HG03457 (cell line): ENCODE data around the gene RHOU.
"Not testable (repeated sequence)": the region's sequence is repeated elsewhere in the genome, so short reads cannot be mapped to it uniquely, and the experiment has no call there.

ENCODE experiments used
- ATAC-seq: cut with Tn5 transposase; IDR thresholded peaks from one replicate; pipeline ENCODE4 v1.9.1; 2021; ENCODE audit warnings: moderate number of reproducible peaks; ENCODE audit not compliant: unreplicated experiment

Gene RHOU

GRCh38 chr1:228734881-228735801 lies at the start of gene RHOU:
Gene RHOU, plus strand, starts transcription at chr1:228735479. Its CDS starts 264 bp downstream, at chr1:228735743.
- ATAC-seq, result no peak

DNA sequence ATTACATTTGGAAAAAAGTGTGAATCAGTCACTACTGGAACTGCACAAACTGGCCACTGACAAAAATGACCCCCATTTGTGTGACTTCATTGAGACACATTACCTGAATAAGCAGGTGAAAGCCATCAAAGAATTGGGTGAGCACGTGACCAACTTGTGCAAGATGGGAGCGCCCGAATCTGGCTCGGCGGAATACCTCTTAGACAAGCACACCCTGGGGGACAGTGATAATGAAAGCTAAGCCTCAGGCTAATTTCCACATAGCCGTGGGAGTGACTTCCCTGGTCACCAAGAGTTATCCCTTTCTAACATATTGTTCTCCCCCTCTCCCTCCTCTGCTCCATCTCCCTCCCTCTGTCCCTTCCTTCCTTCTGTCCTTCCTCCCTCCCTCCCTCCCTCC lies 47.7 kb upstream of the RHOU start:
- ATAC-seq, result no peak

DNA sequence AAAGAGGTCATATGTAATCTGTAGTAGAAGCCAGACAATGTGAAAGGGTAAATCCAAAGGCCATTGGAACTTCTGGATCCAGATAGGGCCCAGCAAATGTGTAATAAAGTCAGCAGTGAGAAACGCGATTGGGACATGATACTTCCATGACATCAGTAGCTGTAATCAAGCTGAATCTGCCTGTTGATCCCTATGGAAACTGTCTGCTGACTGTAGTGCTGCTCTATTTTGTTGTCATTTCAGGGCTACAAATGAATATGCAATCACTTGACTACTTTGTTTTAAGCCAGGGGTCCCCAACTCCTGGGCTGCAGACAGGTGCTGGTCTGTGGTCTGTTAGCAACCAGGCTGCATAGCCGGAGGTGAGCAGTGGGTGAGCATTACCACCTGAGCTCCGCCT lies 46.0 kb upstream of the RHOU start:
- ATAC-seq, result no peak

- ATAC-seq, result no peak
These were observed 44.1 kb upstream of the RHOU start for GRCh38 chr1:228691211-228691610.

- no peak for ATAC-seq
These were observed 43.4 kb upstream of the RHOU start for GRCh38 chr1:228691926-228692325.

DNA sequence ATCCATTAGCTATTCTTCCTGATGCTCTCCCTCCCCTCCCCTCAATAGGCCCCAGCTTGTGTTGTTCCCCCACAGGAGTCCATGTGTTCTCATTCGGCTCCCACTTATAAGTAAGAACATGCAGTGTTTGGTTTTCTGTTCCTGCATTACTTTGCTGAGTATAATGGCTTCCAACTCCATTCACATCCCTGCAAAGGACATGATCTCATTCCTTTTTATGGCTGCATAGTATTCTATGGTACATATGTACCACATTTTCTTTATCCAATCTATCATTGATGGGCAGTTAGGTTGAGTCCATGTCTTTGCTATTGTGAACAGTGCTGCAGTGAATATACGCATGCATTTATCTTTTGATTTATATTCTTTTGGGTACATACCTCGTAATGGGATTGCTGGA lies 40.8 kb upstream of the RHOU start:
- ATAC-seq, result not testable (repeated sequence)

GRCh38 chr1:228695015-228695955 lies 40.0 kb upstream of the RHOU start:
- no peak for ATAC-seq

GRCh38 chr1:228697207-228698016 lies 37.9 kb upstream of the RHOU start:
- no peak for ATAC-seq

DNA sequence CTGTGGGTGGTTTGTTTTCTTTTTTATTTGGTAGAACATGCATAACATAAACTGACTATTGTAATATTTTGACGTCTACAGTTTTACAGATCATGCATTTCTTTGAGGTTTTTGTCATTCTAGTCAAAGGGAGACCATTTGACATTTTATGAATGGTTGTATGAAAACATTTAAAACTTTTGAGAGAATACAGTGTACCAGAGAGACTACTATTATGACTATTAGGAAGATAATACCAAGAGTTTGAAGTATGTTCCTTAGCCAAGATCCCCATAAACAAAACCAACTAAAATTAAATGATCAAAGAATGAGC lies 37.3 kb upstream of the RHOU start:
- ATAC-seq, result no peak

DNA sequence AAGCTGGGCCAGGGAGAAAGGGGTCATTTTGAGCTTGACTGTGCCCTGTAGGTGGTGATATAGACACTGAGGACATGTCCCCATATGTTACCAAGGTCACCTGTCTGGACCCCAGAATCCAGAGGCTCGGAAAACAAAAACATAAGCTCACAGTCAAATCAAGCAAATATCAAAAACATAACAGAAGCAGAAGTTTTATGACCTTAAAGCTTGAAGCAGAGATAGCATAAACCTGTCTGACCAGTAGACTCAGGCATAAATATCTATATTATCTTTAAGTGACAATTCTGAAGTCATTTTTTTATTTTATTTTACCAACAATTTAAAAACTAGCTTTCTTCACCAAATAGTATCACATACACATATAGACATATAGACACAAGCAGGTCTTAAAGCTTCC lies 32.8 kb upstream of the RHOU start:
- no peak for ATAC-seq

DNA sequence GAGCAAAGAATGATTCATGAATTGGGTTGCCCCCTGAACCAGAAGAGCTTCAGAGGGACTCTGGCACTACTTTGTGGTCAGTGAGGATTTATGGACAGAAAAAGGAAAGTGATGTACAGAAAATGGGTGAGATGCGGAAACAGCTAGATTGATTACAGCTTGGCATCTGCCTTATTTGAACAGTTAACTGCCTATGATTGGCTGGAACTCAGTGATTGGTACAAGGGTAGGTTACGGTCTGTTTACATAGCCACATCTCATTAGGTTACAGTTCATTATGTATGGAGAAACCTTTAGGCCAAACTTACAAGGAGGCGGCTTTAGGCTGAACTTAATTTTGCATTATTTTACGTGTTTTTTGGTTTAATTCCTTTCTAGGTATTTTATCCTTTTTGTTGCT lies 29.0 kb upstream of the RHOU start:
- no peak for ATAC-seq

DNA sequence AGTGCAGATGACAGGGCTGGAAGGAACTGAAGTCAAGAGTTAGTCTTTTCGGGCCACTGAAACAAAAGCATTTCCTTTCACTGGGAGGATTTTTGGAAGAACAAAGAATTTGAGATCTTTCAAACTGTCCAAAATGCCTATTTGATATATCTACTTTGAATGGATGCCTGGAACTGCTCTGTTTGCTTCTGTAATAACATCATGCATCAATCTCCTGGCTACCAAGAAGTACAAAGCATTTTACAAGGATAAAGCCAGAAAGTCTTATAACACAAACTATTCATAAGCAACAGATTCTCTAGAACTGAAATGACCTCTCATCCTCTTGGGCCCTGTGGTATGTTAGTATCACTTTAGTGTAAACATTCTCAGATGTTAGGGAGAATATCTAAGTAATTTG lies 18.2 kb upstream of the RHOU start:
- ATAC-seq, result no peak

DNA sequence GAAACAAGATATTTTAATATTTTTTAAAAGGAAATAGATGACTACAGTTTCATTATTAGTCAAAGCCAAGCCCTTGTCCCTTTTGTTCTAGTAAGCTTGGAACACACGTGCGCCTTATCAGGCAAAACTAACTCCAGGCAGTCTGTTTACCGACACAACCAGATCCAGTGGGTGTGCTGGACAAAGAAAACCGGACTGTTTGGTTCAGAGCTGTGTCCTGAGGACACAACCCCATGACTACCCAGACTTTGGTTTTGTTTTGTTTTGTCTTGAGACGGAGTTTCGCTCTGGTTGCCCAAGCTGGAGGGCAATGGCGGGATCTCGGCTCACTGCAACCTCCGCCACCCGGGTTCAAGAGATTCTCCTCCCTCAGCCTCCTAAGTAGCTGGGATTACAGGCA lies 13.9 kb upstream of the RHOU start:
- no peak for ATAC-seq

GRCh38 chr1:228723287-228723686 lies 12.0 kb upstream of the RHOU start:
- ATAC-seq, result no peak

DNA sequence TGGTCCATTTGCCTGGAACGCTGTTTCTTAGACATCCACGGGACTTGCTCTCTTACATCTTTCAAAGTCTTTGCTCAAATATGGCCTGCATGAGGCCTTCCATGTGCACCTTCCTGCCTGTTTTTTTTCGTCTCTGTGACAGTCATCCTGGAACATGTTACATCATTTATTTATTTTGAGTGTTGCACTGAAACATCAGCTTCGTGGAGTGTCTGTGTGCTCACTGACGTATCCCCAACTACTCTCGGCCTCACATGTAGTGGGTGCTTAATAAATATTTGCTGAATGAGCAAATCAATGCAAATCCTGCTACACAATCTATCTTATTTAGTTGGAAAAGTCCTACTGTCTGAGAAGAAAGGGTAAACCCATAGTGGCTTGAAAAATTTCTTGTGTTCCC lies 11.4 kb upstream of the RHOU start:
- ATAC-seq, result no peak

GRCh38 chr1:228725178-228725577 lies 10.1 kb upstream of the RHOU start:
- no peak for ATAC-seq

DNA sequence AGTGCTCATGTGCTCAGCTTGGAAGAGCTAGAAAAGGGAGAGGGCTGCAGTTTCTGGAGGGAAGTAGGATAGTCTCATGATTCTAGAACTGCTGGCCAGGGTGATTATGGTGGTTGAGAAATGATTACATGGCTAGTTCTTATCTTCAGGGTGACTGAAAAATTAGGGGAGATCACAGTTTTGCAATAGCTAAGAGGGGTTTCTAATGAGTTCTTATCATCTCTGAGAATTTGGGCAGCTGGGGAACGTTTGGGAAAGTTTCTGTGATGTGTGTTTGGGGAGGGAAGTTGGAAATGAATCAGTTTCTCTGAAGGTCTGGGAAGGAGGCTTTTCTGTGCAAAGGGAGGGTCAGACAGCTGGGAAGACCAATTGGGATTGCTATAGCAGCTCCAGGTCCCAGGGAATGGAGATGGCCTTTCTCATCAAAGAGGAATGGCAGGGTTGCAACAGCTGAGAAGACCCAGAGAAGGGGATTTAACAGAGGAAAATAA lies 7.6 kb upstream of the RHOU start:
- ATAC-seq, result no peak

DNA sequence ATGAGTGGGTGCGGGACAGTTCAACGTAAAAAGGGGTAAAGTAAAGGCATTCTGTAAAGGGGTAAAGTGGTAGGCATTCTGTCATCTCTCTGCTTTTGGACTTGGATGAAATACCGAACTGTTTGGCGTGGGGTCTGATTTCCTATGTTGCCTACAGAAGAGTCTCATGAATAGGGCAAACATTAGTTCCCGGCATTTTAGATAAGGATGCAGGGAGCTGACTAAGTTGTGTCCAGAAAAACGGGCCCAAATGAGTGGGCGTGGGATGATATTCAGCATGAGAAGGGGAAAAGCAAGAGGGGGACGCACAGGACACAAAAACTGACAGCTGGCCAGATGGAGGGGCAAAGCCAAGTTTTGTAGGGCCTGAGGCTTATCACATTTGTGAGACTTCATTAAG lies 2.9 kb upstream of the RHOU start:
- ATAC-seq, result no peak

GRCh38 chr1:228733576-228733975 lies 1.7 kb upstream of the RHOU start:
- no peak for ATAC-seq

DNA sequence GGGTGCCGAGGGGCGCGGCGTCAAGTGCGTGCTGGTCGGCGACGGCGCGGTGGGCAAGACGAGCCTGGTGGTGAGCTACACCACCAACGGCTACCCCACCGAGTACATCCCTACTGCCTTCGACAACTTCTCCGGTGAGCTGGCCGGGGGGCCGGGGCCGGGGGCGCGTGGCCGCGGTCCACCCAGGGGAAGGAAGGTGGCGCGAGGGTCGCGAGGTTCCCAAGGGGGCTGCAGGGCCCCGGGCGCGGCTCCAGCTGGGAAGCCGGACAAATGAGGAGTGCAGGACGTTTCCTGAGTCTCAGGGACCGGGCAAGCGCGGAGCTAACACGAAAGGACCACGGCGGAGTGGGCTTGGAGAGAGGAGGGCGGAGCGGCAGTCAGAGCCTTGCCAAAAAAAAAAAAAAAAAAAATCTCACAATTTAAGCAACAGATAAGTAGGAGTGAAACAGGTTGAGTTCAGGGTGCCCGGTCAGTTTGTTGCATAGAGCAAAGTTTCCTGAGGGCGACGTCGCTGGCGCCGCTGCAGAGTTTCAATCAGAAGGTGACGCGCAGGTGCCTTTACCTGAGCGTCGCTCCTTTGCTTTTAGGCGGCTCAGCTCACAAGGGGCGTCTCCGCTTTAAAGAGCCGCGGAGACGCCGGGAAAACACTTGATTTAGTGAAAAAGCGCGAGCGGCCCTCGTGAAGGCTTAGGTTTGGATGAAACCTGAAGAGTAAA lies 750 bp downstream of the RHOU start:
- no peak for ATAC-seq
